Skeletal muscle satellite cell (primary cell): ENCODE data around the gene RAB1A.
A peak's percentile ranks its signal among the peaks of the same experiment; 100 is the strongest.

Source experiments
- H3K27me3 ChIP-seq: 2 replicates; pipeline ENCODE4 v1.7.0; 2013; ENCODE audit warnings: low read length; ENCODE audit not compliant: control insufficient read depth, insufficient read depth
- H3K36me3 ChIP-seq: 2 replicates; pipeline ENCODE4 v1.7.0; 2013; ENCODE audit warnings: mild to moderate bottlenecking, control low read depth, low read length; ENCODE audit not compliant: insufficient read depth
- H3K4me1 ChIP-seq: 2 replicates; pipeline ENCODE4 v1.7.0; 2013; ENCODE audit warnings: low read length; ENCODE audit not compliant: control insufficient read depth, insufficient read depth
- H3K4me2 ChIP-seq: 2 replicates; pipeline ENCODE4 v1.7.0; 2013; ENCODE audit warnings: mild to moderate bottlenecking, low read length
- H3K4me3 ChIP-seq: 2 replicates; pipeline ENCODE4 v1.7.0; 2013; ENCODE audit warnings: low read length
- H3K9ac ChIP-seq: 2 replicates; pipeline ENCODE4 v1.7.0; 2013; ENCODE audit warnings: mild to moderate bottlenecking, low read depth, low read length, moderate library complexity
- H3K9me3 ChIP-seq: replicated peaks from 2 replicates; pipeline ENCODE4 v1.7.0; 2013; ENCODE audit warnings: mild to moderate bottlenecking, control low read depth, low read length

The RAB1A gene

GRCh38 chr2:65113229-65113628 lies 16.7 kb downstream of the RAB1A start:
- H3K27me3 ChIP-seq = no peaks in the 10 kb centered on the region
- no peaks in the 10 kb centered on the region for H3K36me3 ChIP-seq
- no peaks in the 10 kb centered on the region for H3K4me1 ChIP-seq
- H3K9me3 ChIP-seq = no peaks in the 10 kb centered on the region
- H3K4me2 ChIP-seq = no peak overlapping the region
- no peak overlapping the region for H3K4me3 ChIP-seq
- no peak overlapping the region for H3K9ac ChIP-seq

GRCh38 chr2:65112633-65113032 lies 17.3 kb downstream of the RAB1A start:
- Histone ChIP-seq H3K36me3 (peaks cover 2% of the 10 kb centered on the region), H3K9me3 (no peaks in the 10 kb centered on the region), H3K4me3 (no peak overlapping the region), H3K4me1 (no peaks in the 10 kb centered on the region), H3K9ac (no peak overlapping the region), H3K4me2 (no peak overlapping the region), H3K27me3 (no peaks in the 10 kb centered on the region)

GRCh38 chr2:65108780-65109179 lies 21.1 kb downstream of the RAB1A start:
- Histone ChIP-seq H3K9me3 (no peaks in the 10 kb centered on the region), H3K27me3 (no peaks in the 10 kb centered on the region), H3K4me2 (no peak overlapping the region), H3K4me3 (no peak overlapping the region), H3K36me3 (peaks cover 13% of the 10 kb centered on the region), H3K4me1 (peaks cover 5% of the 10 kb centered on the region), H3K9ac (no peak overlapping the region)

GRCh38 chr2:65107530-65107929 lies 22.4 kb downstream of the RAB1A start:
- no peak overlapping the region for H3K4me3 ChIP-seq
- H3K36me3 ChIP-seq = peaks cover 18% of the 10 kb centered on the region
- peaks cover 17% of the 10 kb centered on the region for H3K4me1 ChIP-seq
- no peak overlapping the region for H3K9ac ChIP-seq
- no peak overlapping the region for H3K4me2 ChIP-seq
- H3K27me3 ChIP-seq = no peaks in the 10 kb centered on the region
- H3K9me3 ChIP-seq = no peaks in the 10 kb centered on the region

GRCh38 chr2:65103013-65103715 lies 26.7 kb downstream of the RAB1A start:
- Histone ChIP-seq H3K27me3 (no peaks in the 10 kb centered on the region), H3K36me3 (peaks cover 43% of the 10 kb centered on the region), H3K4me2 (peak overlapping the region; percentile 53), H3K9ac (peak overlapping the region; percentile 46), H3K4me1 (peaks cover 20% of the 10 kb centered on the region), H3K4me3 (no peak overlapping the region), H3K9me3 (no peaks in the 10 kb centered on the region)

- H3K27me3 ChIP-seq = no peaks in the 10 kb centered on the region
- no peak overlapping the region for H3K4me3 ChIP-seq
- H3K4me1 ChIP-seq = peaks cover 27% of the 10 kb centered on the region
- H3K4me2 ChIP-seq = no peak overlapping the region
- no peak overlapping the region for H3K9ac ChIP-seq
- H3K36me3 ChIP-seq = peaks cover 55% of the 10 kb centered on the region
- no peaks in the 10 kb centered on the region for H3K9me3 ChIP-seq
Measured at GRCh38 chr2:65101071-65101470, 28.8 kb downstream of the RAB1A start.

GRCh38 chr2:65098741-65099140 lies 31.2 kb downstream of the RAB1A start:
- no peak overlapping the region for H3K4me3 ChIP-seq
- H3K4me2 ChIP-seq = no peak overlapping the region
- H3K36me3 ChIP-seq = peaks cover 64% of the 10 kb centered on the region

GRCh38 chr2:65097844-65098243 lies 32.1 kb downstream of the RAB1A start:
- Histone ChIP-seq H3K4me2 (no peak overlapping the region), H3K36me3 (peaks cover 68% of the 10 kb centered on the region), H3K9me3 (no peaks in the 10 kb centered on the region), H3K27me3 (no peaks in the 10 kb centered on the region), H3K9ac (no peak overlapping the region), H3K4me1 (peaks cover 13% of the 10 kb centered on the region), H3K4me3 (no peak overlapping the region)

More at GRCh38 chr2:65098741-65099140, 31.2 kb downstream of the RAB1A start:
- Histone ChIP-seq H3K4me1 (peaks cover 21% of the 10 kb centered on the region), H3K9ac (no peak overlapping the region), H3K27me3 (no peaks in the 10 kb centered on the region), H3K9me3 (no peaks in the 10 kb centered on the region)

- peaks cover 7% of the 10 kb centered on the region for H3K4me1 ChIP-seq
- no peaks in the 10 kb centered on the region for H3K27me3 ChIP-seq
- peaks cover 70% of the 10 kb centered on the region for H3K36me3 ChIP-seq
Measured at GRCh38 chr2:65096948-65097347, 33.0 kb downstream of the RAB1A start.

GRCh38 chr2:65093211-65093610 lies 36.7 kb downstream of the RAB1A start:
- Histone ChIP-seq H3K9me3 (no peaks in the 10 kb centered on the region), H3K9ac (no peak overlapping the region), H3K4me2 (no peak overlapping the region), H3K4me1 (peaks cover 11% of the 10 kb centered on the region), H3K27me3 (no peaks in the 10 kb centered on the region), H3K36me3 (peaks cover 75% of the 10 kb centered on the region), H3K4me3 (no peak overlapping the region)

More at GRCh38 chr2:65096948-65097347, 33.0 kb downstream of the RAB1A start:
- Histone ChIP-seq H3K9ac (no peak overlapping the region), H3K9me3 (no peaks in the 10 kb centered on the region), H3K4me2 (no peak overlapping the region), H3K4me3 (no peak overlapping the region)

- peaks cover 11% of the 10 kb centered on the region for H3K4me1 ChIP-seq
- H3K9ac ChIP-seq = no peak overlapping the region
- no peak overlapping the region for H3K4me3 ChIP-seq
- no peaks in the 10 kb centered on the region for H3K9me3 ChIP-seq
- no peaks in the 10 kb centered on the region for H3K27me3 ChIP-seq
- H3K4me2 ChIP-seq = no peak overlapping the region
- peaks cover 75% of the 10 kb centered on the region for H3K36me3 ChIP-seq
Measured at GRCh38 chr2:65092791-65093190, 37.1 kb downstream of the RAB1A start.

GRCh38 chr2:65085148-65085547 lies 44.8 kb downstream of the RAB1A start:
- H3K4me1 ChIP-seq = peaks cover 4% of the 10 kb centered on the region
- no peak overlapping the region for H3K9ac ChIP-seq
- no peak overlapping the region for H3K4me3 ChIP-seq
- H3K9me3 ChIP-seq = no peaks in the 10 kb centered on the region
- no peak overlapping the region for H3K4me2 ChIP-seq
- H3K27me3 ChIP-seq = no peaks in the 10 kb centered on the region
- peaks cover 79% of the 10 kb centered on the region for H3K36me3 ChIP-seq
